GM12892 (cell line): ENCODE data around the gene AK8.

Experiments used
- POLR2A ChIP-seq: IDR thresholded peaks from 2 replicates; pipeline ENCODE4 v1.6.1; 2011; ENCODE audit warnings: low read depth, low read length, control low read depth
- POLR2AphosphoS5 ChIP-seq: IDR thresholded peaks from 2 replicates; pipeline ENCODE4 v1.6.1; 2011; ENCODE audit warnings: low read depth, low read length, control low read depth
- TAF1 ChIP-seq: IDR thresholded peaks from 2 replicates; pipeline ENCODE4 v1.6.1; 2011; ENCODE audit warnings: low read depth, mild to moderate bottlenecking, control low read depth, low read length, borderline replicate concordance

- TF ChIP-seq POLR2A (no peak), TAF1 (no peak), POLR2AphosphoS5 (no peak)
Measured at GRCh38 chr9:132690696-132691095, 187.4 kb downstream of the AK8 start.
